Measurements from ENCODE around the gene TBCD.

Gene TBCD

GRCh38 chr17:82751571-82752370, at the start of gene TBCD:
Gene TBCD, plus strand, starts transcription at chr17:82752065. Its CDS starts 129 bp downstream, at chr17:82752194.
- DNase-seq (ENCODE audit: low read depth): peak; percentile 54
- peak within 1 kb of the TSS; percentile 88 for H3K4me3 ChIP-seq (ENCODE audit: low read depth, low read length)

DNA sequence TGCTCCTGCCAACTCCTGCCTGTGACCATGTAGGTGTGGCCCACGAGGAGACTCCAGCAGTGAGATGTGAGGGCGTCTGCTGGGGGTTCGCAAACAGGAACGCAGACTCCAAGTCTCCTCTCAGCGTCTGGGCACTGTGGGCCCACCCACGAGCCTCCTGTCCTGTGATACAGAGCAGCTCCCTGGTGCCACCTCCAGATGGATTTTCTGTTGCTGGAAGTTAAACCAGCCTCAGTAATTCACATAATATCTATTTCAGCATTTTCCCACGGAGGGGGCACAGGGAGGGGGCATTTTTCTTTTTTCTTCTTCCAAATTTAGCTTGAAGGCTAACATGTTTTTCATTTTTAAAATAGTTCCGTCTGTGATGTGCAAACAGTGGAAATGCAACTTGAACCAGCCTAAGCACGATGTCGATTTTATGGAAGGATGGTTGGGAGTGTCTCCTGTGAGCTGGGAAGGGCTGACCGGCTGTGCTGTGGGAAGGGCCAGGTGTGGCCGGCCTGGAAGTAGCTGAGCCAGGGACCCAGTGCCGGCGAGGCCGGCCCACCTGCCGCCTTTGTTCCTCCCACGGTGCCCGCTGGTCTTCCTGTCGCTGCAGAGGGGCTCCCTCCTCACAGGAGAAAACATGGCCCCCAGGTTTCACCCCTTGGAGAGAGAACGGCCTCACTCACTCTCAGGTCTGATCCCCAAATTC, 49.5 kb upstream of the TBCD start:
- no peak overlapping the region for H3K4me3 ChIP-seq (ENCODE audit: low read depth, low read length)
- DNase-seq (ENCODE audit: low read depth): no peak

DNA sequence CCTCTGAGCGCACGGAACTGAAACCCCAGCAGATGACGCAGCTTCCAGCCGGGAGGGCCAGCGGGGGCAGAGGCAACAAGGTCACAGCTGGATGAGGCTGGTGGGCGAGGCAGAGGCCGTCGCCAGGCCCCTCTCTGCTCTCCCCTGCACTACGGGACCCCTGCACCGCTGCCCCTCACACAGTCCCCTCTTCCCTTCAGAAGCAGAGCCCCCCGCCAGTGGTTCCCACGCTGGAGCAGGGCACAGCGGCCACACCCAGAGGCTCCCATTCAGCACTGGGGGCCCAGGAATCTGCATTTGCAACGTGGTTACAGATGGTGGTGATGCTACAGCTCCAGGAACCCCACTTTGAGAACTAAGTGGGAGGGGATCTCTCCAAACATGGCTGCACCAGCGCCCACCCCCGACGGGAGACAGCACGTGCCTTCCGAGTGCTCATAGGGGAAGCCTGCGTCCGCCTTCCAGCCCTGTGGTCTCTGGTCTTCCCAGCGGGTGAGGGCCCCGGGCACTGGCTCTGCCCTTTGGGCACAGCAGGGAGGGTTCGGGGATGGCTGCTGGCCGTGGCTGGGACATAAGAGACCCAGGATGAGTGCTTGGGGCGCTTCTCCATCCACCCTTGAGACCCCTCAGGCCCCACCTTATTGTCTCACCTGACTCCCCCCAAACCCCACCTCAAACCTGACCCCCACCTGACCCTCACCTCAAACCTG, 48.7 kb upstream of the TBCD start:
- no peak overlapping the region for H3K4me3 ChIP-seq (ENCODE audit: low read depth, low read length)
- DNase-seq (ENCODE audit: low read depth): no peak

DNA sequence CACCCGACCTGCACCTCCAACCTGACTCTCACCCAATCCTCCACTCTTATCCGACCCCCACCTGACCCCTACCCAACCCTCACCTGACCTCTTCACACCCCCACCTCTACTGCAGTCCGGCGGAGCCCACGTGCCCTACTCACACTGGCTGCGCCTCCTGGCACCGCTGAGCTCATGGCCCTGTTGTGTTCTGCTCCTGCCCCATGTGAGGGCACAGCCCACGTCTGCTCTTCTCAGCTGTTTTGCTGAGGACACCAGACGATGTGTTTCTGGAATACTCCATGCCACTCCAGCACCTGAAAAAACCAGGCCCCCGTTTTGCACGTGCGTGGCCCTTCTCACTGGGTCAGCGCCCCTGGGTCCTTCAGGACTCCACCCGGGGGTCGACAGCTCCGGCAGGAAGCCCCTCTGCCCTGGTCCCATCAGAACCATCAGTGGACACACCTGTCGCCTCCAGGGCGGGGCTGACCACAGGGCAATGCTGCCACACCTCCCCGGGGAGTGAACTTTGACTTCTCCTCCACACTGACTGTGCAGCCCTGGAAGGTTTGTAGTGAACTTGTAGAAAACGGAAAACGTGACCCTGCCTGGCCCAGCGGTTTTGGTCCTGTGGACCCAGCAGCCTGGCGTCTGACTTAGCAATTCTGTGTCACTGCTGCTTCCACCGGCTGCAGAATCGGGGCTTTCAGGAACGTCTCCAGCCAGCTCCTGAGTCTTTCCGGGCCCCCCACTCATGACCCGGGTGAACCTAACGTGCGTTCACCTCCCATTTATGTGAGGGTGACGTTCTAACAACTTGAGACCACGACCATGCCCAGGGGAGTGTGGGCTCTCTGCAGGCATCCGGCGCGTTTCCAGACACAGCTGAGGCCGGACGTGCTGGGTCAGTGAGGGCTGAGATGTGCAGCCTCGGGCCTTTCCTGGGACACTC, 47.7 kb upstream of the TBCD start:
- no peak for DNase-seq (ENCODE audit: low read depth)
- no peak overlapping the region for H3K4me3 ChIP-seq (ENCODE audit: low read depth, low read length)

GRCh38 chr17:82704886-82705285, 47.0 kb upstream of the TBCD start:
- DNase-seq (ENCODE audit: low read depth): no peak
- H3K4me3 ChIP-seq (ENCODE audit: low read depth, low read length): no peak overlapping the region

DNA sequence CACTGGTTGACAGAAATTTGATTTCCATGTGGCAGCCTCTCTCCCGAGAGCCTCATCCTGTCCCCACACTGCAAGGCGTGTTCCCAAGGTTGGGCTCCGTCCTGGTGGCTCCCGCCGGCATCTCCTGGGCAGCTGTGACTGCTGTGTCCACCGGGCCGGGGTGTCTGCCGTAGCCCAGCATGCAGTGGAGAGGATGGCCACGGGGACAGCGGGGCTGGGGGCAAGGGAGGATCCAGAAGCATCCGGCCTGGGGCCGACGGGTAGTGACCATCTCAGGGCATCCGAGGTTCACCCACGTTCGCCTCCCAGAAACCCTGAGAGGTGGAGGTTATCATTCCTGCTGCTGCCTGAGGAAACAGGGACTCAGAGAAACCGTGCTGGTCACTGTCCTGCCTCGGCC, 46.1 kb upstream of the TBCD start:
- no peak for DNase-seq (ENCODE audit: low read depth)
- no peak overlapping the region for H3K4me3 ChIP-seq (ENCODE audit: low read depth, low read length)

DNA sequence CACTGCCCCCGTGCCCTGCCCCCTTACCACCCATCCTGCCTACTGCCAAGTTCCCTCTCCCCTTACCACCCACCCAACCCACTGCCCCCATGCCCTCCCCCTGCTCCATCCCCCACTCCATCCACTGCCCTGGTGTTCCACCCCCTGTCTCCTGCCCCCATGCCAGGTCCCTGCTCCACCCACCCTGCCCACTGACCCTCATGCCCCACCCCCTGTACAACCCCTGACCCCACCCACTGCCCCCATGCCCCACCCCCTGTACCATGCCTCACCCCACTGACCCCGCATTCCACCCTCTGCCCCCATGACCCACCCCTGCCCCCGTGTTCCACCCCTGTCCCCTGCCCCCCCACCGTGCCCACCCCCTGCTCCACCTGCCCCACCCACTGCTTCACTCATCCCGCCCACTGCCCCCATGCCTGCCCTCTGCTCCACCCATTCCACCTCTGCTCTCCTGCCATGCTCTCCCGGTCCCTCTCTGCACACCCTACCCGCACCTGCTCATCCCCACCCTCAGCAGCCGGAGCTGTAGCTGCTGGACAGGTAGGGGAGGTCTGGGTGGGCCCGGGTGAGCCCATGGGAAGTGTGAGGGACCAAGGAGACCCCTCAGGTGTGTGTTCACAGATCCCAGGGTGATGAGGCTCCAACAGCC, 42.7 kb upstream of the TBCD start:
- H3K4me3 ChIP-seq (ENCODE audit: low read depth, low read length): no peak overlapping the region

DNA sequence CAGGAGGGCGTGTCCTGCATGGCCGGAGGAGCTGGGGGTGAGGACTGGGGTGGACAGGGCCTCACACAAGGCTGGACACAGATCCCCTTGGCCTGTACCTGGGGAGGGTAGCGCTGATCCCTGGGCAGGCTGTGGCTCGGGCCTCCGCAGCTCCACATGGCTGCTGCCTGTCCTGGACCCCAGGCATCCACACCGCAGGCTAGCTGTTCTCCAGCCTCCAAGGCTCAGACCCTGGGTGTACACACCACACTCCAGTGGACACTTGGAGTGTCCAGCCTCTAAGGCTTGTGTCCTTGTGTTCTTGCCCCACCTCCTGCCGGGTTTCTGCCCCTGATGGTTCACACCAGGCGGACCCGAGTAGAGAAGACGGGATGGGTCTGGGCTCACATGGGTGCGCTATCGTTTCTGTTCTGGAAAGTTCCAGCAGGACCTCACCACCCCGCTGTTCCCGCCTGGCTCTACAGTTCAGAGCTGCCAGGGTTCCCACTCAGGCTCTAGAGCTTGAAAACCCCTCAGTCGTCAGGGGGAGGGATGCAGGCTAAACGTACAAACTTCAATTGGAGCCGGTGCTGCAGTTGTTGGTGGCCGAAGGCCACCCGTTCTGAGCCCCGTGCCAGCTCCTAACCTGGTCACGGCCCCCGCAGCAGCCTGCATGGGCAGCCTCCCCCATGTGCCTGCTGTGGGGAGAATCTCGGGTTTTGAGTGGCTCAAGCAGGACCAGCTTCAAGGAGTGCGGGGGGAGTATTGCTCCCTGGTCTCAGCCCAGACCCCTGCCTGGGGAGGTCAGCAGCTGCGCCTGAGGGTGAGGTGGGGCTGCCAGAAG, 42.0 kb upstream of the TBCD start:
- no peak overlapping the region for H3K4me3 ChIP-seq (ENCODE audit: low read depth, low read length)
- DNase-seq (ENCODE audit: low read depth): no peak

More for the DNA sequence above, 42.7 kb upstream of the TBCD start:
- no peak for DNase-seq (ENCODE audit: low read depth)

DNA sequence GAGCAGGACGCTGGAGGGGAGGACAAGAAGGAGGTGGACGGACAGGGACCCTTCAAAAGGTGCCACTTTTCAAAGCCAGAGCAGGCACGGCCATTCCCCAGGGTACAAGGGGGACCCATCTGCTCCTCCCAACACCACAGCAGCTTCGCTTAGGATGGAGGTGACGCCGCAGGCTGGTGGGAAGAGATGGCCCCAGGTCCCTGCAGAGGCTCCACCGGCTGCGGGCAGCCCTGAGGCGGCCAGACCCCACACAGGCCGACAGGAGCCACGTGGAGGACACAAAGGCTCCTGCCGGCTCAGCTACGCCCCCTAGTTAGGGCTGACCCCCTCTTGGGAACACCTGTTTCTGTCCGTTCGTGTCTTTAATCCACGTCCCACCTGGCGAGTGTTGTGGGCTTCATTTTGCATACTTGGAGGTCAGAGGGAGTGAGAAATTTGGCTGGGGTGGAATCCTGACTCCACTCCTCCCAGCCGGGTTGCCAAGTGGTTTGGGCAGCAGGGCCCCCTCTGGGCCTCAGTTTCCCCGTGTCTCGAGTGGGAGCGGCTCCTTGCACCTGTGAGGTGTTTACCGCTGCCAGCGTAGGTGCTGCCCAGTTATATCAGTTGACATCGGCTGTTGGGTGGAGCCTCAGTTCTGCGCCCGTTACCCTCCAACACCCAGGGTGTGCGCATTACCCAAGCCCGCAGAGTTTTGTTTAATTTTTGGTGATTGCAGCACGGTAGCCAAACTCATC, 41.2 kb upstream of the TBCD start:
- no peak overlapping the region for H3K4me3 ChIP-seq (ENCODE audit: low read depth, low read length)
- no peak for DNase-seq (ENCODE audit: low read depth)

- no peak for DNase-seq (ENCODE audit: low read depth)
- no peak overlapping the region for H3K4me3 ChIP-seq (ENCODE audit: low read depth, low read length)
Observed at GRCh38 chr17:82713071-82713723, 38.7 kb upstream of the TBCD start.

DNA sequence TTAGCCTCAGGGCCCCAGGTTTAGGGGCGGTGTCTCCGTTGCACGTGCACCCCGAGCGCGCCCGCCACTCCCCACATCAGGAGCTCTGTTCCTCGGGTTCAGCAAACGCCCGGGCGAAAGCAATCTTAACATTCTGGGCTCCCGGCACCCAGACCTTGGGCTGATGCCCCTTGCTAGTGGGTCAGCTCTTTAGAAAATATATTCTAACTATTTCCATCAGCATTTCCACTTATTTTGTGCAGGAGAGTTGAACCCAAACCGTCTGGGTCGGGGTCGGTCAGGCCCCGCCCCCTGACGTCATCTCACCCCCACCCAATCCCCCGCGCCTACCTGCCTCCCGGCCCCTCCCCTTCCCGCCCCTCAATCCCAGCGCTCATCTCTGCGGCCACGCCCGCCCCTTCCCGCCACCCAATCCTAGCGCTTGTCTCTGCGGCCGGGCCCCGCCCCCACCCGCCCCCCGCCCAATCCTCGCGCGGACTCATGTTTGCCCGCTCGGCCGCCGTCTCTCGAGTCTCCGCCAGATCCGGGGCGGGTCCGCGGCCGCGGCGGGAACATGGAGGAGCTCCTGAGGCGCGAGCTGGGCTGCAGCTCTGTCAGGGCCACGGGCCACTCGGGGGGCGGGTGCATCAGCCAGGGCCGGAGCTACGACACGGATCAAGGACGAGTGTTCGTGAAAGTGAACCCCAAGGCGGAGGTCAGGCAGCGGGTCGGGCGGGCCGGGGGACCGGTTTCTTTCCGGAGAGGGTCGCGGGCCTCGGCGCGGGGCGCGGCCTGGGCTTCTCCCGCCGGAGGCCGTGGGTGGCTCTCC, 35.5 kb upstream of the TBCD start, which contains the start of gene FN3KRP:
Gene FN3KRP (plus strand): TSS at position 504 of the 808 bp plus-strand sequence. CDS start 50 bp downstream, at position 554.
- peak; percentile 65 for DNase-seq (ENCODE audit: low read depth)
- peak within 1 kb of the TSS; percentile 69 for H3K4me3 ChIP-seq (ENCODE audit: low read depth, low read length)

DNA sequence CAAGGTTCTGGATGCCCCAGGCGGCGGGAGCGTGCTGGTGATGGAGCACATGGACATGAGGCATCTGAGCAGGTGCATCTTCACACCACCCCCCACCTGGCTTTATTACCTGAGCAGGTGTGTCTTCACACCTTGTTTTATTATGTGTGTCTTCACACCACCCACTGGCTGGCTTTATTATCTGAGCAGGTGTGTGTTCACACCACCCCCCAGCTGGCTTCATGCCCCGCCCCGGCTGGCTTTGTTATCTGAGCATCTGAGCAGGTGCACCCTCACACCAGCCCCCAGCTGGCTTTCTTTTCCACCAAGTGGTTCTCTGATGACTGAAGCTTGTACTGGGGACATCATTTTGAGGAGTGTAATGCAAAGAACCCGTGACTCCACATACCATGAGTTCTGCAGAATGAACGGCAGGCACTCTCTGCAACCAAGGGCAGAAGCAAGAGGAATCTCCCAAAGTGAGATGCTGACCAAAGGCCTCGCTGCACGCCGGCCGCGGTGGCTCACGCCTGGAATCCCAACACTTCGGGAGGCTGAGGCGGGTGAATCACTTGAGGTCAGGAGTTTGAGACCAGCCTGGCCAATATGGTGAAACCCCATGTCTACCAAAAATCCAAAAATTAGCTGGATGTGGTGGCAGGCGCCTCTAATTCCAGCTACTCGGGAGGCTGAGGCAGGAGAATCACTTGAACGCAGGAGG, 32.7 kb upstream of the TBCD start:
- H3K4me3 ChIP-seq (ENCODE audit: low read depth, low read length): no peak overlapping the region
- no peak for DNase-seq (ENCODE audit: low read depth)

GRCh38 chr17:82720204-82720603, 31.7 kb upstream of the TBCD start:
- H3K4me3 ChIP-seq (ENCODE audit: low read depth, low read length): no peak overlapping the region
- no peak for DNase-seq (ENCODE audit: low read depth)

- H3K4me3 ChIP-seq (ENCODE audit: low read depth, low read length): no peak overlapping the region
- DNase-seq (ENCODE audit: low read depth): no peak
Observed at GRCh38 chr17:82722341-82723013, 29.4 kb upstream of the TBCD start.
